HepG2 (cell line): ENCODE results near the gene GPR152. TPM values are rescaled to one million over a fixed set of nuclear protein-coding genes. Genes with fewer than 3 reads are reported as not detected.

Experiments
- BATF2 ChIP-seq: sonication (generic); formaldehyde crosslinking; IDR thresholded peaks from 2 replicates; pipeline ENCODE4 v1.8.0; 2022; ENCODE audit warnings: mild to moderate bottlenecking, missing genetic modification reagents, moderate library complexity
- FOXJ3 ChIP-seq: sonication (generic); formaldehyde crosslinking; IDR thresholded peaks from 2 replicates; pipeline ENCODE4 v1.4.0; 2020; ENCODE audit warnings: missing genetic modification reagents, mild to moderate bottlenecking, borderline replicate concordance
- GRHL1 ChIP-seq: sonication (generic); formaldehyde crosslinking; conservative IDR thresholded peaks from 2 replicates; pipeline ENCODE4 v1.8.0; 2022; ENCODE audit warnings: missing genetic modification reagents
- KLF16 ChIP-seq, 2 experiments: sonication (generic) in 1 of 2; formaldehyde crosslinking in 1 of 2; IDR thresholded peaks; 2 replicates each; pipeline versions ENCODE4 v1.6.1 to v1.8.0; 2016 to 2023; ENCODE audit warnings: missing genetic modification reagents in 2 of 2, missing compliant biosample characterization in 1 of 2
- LBX2 ChIP-seq: sonication (generic); formaldehyde crosslinking; IDR thresholded peaks from 2 replicates; pipeline ENCODE4 v1.5.0; 2020; ENCODE audit warnings: missing genetic modification reagents, mild to moderate bottlenecking, borderline replicate concordance
- LCORL ChIP-seq, 2 experiments: fragments of 450-650 bp in 1 of 2; sonication (generic) in 1 of 2; formaldehyde crosslinking in 1 of 2; IDR thresholded peaks; 2 replicates each; pipeline versions ENCODE4 v1.5.0 to v1.6.1; 2017 to 2020; ENCODE audit warnings: antibody characterized with exemption in 1 of 2, missing genetic modification reagents in 1 of 2
- NR1H2 ChIP-seq: sonication (generic); formaldehyde crosslinking; IDR thresholded peaks from 2 replicates; pipeline ENCODE4 v1.8.1; 2022; ENCODE audit warnings: low read depth, missing genetic modification reagents, borderline replicate concordance
- PITX1 ChIP-seq: sonication (generic); formaldehyde crosslinking; IDR thresholded peaks from 2 replicates; pipeline ENCODE4 v1.5.1; 2020; ENCODE audit warnings: mild to moderate bottlenecking, missing genetic modification reagents
- POLR2AphosphoS2 ChIP-seq: IDR thresholded peaks from 2 replicates; pipeline ENCODE4 v1.6.1; 2011; ENCODE audit warnings: low read depth, low read length, improper control_type of control experiment
- PRMT3 ChIP-seq: sonication (generic); formaldehyde crosslinking; IDR thresholded peaks from 2 replicates; pipeline ENCODE4 v1.8.1; 2022; ENCODE audit warnings: low read depth, mild to moderate bottlenecking, moderate library complexity, missing genetic modification reagents, borderline replicate concordance
- SP1 ChIP-seq, 2 experiments: fragments of 450-650 bp in 1 of 2; sonication (generic) in 1 of 2; formaldehyde crosslinking in 1 of 2; IDR thresholded peaks; 2 replicates each; pipeline versions ENCODE4 v1.4.0 to v1.6.1; 2016 to 2020; ENCODE audit warnings: missing genetic modification reagents in 1 of 2
- SP5 ChIP-seq: IDR thresholded peaks from 2 replicates; pipeline ENCODE4 v1.6.1; 2016; ENCODE audit warnings: low read depth, borderline replicate concordance
- ZNF232 ChIP-seq: sonication (generic); formaldehyde crosslinking; IDR thresholded peaks from 2 replicates; pipeline ENCODE4 v1.4.0; 2020; ENCODE audit warnings: missing genetic modification reagents, borderline replicate concordance
- ZNF274 ChIP-seq: sonication (generic); formaldehyde crosslinking; IDR thresholded peaks from 2 replicates; pipeline ENCODE4 v1.5.1; 2020; ENCODE audit warnings: mild to moderate bottlenecking, missing genetic modification reagents
- ZNF276 ChIP-seq: sonication (generic); formaldehyde crosslinking; IDR thresholded peaks from 2 replicates; pipeline ENCODE4 v1.4.0; 2020; ENCODE audit warnings: mild to moderate bottlenecking, low read depth, missing genetic modification reagents
- ZNF547 ChIP-seq: sonication (generic); formaldehyde crosslinking; IDR thresholded peaks from 2 replicates; pipeline ENCODE4 v1.5.1; 2020; ENCODE audit warnings: mild to moderate bottlenecking, missing genetic modification reagents
- ZNF580 ChIP-seq: IDR thresholded peaks from 2 replicates; pipeline ENCODE4 v1.6.1; 2016; ENCODE audit warnings: low read depth, borderline replicate concordance
- ZNF850 ChIP-seq: sonication (generic); formaldehyde crosslinking; conservative IDR thresholded peaks from 2 replicates; pipeline ENCODE4 v1.9.0; 2021; ENCODE audit warnings: mild to moderate bottlenecking, missing genetic modification reagents
- polyA plus RNA-seq, 8 experiments: library from polyadenylated mRNA; depleted of rRNA in 3 of 8; stranded (reverse) in 7 of 8; unstranded in 1 of 8; fragments of >200 nt; fragmentation: Illumina TruSeq in 4 of 8; extraction: Trizol in 4 of 8; gene quantifications; 2 replicates each; pipeline versions ENCODE4 v1.2.1 to v1.2.3, GENCODE V29; 2011 to 2016; ENCODE audit warnings: low read depth in 4 of 8, missing spikeins in 1 of 8, mixed read lengths in 1 of 8; ENCODE audit not compliant: insufficient read depth in 1 of 8
- total RNA-seq, 5 experiments: library from RNA; depleted of rRNA; stranded (reverse); fragments of >200 nt; fragmentation: Illumina TruSeq; extraction: Trizol; gene quantifications; 2 replicates each; pipeline ENCODE4 v1.2.3, GENCODE V29; 2016; ENCODE audit warnings: low read depth in 1 of 5
- TF ChIP-seq, protein P1 (sequence below): sonication (generic); formaldehyde crosslinking; IDR thresholded peaks from 2 replicates; pipeline ENCODE4 v1.4.0; 2020; ENCODE audit warnings: missing genetic modification reagents

The GPR152 gene
- total and polyA plus RNA-seq, 2 of the 13 experiments (the other 11 are each of a cell fraction or from before 2014, with no cell fraction given) = not detected

DNA sequence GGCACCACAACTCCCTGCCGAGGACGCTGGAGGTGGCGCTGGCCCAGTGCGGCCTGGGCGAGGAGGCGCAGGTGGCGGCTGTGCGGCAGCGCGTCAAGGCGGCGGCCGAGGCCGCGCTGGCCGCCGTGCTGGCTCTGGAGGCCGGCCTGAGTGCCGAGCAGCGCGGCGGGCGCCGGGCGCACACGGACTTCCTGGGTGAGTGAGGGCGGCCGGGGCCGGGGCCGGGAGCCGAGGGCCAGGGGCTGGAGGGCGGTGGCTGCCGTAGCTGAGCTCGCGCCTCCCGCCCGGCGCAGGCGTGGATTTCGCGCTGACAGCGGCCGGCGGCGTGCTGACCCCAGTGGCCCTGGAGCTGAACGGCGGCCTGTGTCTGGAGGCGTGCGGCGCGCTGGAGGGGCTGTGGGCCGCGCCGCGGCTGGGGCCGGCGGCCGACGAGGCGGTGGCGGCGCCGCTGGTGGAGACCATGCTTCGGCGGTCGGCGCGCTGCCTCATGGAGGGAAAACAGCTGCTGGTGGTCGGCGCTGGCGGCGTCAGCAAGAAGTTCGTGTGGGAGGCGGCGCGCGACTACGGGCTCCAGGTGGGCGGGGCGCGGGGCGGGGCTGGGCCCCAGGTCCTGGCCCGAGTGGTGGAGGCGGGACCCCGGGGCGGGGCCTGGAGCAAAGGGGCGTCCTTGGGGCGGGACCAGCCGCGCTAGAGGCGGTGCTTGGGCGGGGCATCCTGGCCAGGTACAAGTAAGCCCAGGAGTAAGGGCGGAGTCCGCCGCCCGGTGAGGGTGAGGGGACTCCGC lies 31.7 kb downstream of the GPR152 start (continued):
- no peak for TF ChIP-seq ZNF580 (CRISPR knock-in tag)
- no peak for TF ChIP-seq GRHL1 (CRISPR knock-in tag)
- TF ChIP-seq PITX1 = no peak
- TF ChIP-seq KLF16 (CRISPR knock-in tag; IDR thresholded peaks at IDR 0.05) = peak in 1 of 2 experiments; percentile 29; a peak in 1 of 4 replicates
- 0 out of 2 replicates have a peak, but pooled peaks have one; percentile 15 for TF ChIP-seq ZNF276 (CRISPR knock-in tag)
- TF ChIP-seq SP5 = peak; percentile 68; the same call in 1 of the 2 replicates
- no peak for TF ChIP-seq ZNF850 (CRISPR knock-in tag)
- 0 out of 2 replicates have a peak, but pooled peaks have one; percentile 62 for TF ChIP-seq LBX2 (CRISPR knock-in tag)
- no peak for TF ChIP-seq BATF2 (CRISPR knock-in tag)
- no peak for TF ChIP-seq ZNF232 (CRISPR knock-in tag)
- no peak for TF ChIP-seq POLR2AphosphoS2
- TF ChIP-seq, protein P1, sequence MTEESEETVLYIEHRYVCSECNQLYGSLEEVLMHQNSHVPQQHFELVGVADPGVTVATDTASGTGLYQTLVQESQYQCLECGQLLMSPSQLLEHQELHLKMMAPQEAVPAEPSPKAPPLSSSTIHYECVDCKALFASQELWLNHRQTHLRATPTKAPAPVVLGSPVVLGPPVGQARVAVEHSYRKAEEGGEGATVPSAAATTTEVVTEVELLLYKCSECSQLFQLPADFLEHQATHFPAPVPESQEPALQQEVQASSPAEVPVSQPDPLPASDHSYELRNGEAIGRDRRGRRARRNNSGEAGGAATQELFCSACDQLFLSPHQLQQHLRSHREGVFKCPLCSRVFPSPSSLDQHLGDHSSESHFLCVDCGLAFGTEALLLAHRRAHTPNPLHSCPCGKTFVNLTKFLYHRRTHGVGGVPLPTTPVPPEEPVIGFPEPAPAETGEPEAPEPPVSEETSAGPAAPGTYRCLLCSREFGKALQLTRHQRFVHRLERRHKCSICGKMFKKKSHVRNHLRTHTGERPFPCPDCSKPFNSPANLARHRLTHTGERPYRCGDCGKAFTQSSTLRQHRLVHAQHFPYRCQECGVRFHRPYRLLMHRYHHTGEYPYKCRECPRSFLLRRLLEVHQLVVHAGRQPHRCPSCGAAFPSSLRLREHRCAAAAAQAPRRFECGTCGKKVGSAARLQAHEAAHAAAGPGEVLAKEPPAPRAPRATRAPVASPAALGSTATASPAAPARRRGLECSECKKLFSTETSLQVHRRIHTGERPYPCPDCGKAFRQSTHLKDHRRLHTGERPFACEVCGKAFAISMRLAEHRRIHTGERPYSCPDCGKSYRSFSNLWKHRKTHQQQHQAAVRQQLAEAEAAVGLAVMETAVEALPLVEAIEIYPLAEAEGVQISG (CRISPR knock-in tag) = peak; percentile 47
- TF ChIP-seq PRMT3 (CRISPR knock-in tag) = 0 out of 2 replicates have a peak, but pooled peaks have one; percentile 40
- TF ChIP-seq ZNF547 (CRISPR knock-in tag) = peak; percentile 39; the same call in 1 of the 2 replicates
- TF ChIP-seq ZNF274 = no peak
- no peak for TF ChIP-seq NR1H2 (CRISPR knock-in tag)
- no peak for TF ChIP-seq LCORL (IDR thresholded peaks at IDR 0.05)
- no peak for TF ChIP-seq LCORL (CRISPR knock-in tag; IDR thresholded peaks at IDR 0.05)
- no peak for TF ChIP-seq FOXJ3 (CRISPR knock-in tag)
- no peak for TF ChIP-seq SP1 (IDR thresholded peaks at IDR 0.05)
- no peak for TF ChIP-seq SP1 (CRISPR knock-in tag; IDR thresholded peaks at IDR 0.05)
